HL-60 (cell line): ENCODE data around the gene NOS1.

Experiments used
- DNase-seq, 2 experiments: peaks; one replicate each; pipeline ENCODE4 v3.0.0-alpha.2; 2010 to 2020; ENCODE audit warnings: low read depth in 1 of 2, low spot score in 1 of 2
- H3K27ac ChIP-seq: fragments of 250-450 bp; sonication (Bioruptor Pico); replicated peaks from 2 replicates; pipeline ENCODE4 v1.5.1; 2020; ENCODE audit warnings: mild to moderate bottlenecking, moderate library complexity
- H3K27me3 ChIP-seq: fragments of 250-450 bp; sonication (Bioruptor Pico); 2 replicates; pipeline ENCODE4 v1.5.1; 2021; ENCODE audit warnings: mild to moderate bottlenecking, moderate library complexity; ENCODE audit not compliant: insufficient read depth, poor library complexity, severe bottlenecking
- H3K4me3 ChIP-seq: replicated peaks from 2 replicates; pipeline ENCODE4 v1.5.1; 2011; ENCODE audit warnings: mild to moderate bottlenecking, control low read depth, low read length; ENCODE audit not compliant: insufficient read depth
- CTCF ChIP-seq: IDR thresholded peaks from one replicate; pipeline ENCODE4 v1.5.1; 2011; ENCODE audit warnings: low read length, control low read depth, inconsistent platforms; ENCODE audit not compliant: insufficient read depth
- GABPA ChIP-seq: IDR thresholded peaks from 2 replicates; pipeline ENCODE4 v1.6.1; 2012; ENCODE audit warnings: low read depth
- POLR2AphosphoS5 ChIP-seq: IDR thresholded peaks from 2 replicates; pipeline ENCODE4 v1.6.1; 2012; ENCODE audit warnings: low read depth
- SPI1 ChIP-seq: IDR thresholded peaks from 2 replicates; pipeline ENCODE4 v1.6.1; 2012; ENCODE audit warnings: low read depth, mild to moderate bottlenecking, borderline replicate concordance
- TF ChIP-seq, protein P1 (sequence below): IDR thresholded peaks from 2 replicates; pipeline ENCODE4 v1.6.1; 2012; ENCODE audit warnings: low read depth; ENCODE audit not compliant: insufficient replicate concordance

Gene NOS1

GRCh38 chr12:117210266-117210918 lies 151.0 kb downstream of the NOS1 start:
- Histone ChIP-seq H3K27ac (no peak overlapping the region), H3K27me3 (peaks cover 3% of the 10 kb centered on the region), H3K4me3 (no peak overlapping the region)
- TF ChIP-seq POLR2AphosphoS5 (no peak), CTCF (no peak), SPI1 (no peak), GABPA (no peak)
- TF ChIP-seq, protein P1, sequence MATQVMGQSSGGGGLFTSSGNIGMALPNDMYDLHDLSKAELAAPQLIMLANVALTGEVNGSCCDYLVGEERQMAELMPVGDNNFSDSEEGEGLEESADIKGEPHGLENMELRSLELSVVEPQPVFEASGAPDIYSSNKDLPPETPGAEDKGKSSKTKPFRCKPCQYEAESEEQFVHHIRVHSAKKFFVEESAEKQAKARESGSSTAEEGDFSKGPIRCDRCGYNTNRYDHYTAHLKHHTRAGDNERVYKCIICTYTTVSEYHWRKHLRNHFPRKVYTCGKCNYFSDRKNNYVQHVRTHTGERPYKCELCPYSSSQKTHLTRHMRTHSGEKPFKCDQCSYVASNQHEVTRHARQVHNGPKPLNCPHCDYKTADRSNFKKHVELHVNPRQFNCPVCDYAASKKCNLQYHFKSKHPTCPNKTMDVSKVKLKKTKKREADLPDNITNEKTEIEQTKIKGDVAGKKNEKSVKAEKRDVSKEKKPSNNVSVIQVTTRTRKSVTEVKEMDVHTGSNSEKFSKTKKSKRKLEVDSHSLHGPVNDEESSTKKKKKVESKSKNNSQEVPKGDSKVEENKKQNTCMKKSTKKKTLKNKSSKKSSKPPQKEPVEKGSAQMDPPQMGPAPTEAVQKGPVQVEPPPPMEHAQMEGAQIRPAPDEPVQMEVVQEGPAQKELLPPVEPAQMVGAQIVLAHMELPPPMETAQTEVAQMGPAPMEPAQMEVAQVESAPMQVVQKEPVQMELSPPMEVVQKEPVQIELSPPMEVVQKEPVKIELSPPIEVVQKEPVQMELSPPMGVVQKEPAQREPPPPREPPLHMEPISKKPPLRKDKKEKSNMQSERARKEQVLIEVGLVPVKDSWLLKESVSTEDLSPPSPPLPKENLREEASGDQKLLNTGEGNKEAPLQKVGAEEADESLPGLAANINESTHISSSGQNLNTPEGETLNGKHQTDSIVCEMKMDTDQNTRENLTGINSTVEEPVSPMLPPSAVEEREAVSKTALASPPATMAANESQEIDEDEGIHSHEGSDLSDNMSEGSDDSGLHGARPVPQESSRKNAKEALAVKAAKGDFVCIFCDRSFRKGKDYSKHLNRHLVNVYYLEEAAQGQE: no peak
- no peak for DNase-seq

DNA sequence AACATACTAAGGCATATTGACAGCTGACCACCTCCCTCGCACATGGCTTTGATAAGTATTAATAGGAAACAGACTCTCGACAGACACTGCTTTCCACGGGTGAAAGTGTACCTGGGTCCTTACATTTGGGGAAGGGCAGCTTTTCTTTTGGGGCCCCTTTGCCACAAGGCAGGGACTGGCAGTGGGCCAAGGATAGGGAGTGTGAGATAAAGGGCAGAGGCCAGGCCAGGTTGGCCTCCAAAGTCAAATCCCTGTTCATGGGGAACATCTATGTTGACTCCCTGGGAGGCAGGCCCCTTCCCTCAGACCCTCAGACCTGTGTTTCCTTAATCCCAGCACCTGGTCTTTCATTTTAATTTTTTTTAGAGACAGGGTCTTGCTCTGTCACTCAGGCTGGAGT lies 151.8 kb downstream of the NOS1 start:
- Histone ChIP-seq H3K4me3 (no peak overlapping the region), H3K27ac (no peak overlapping the region), H3K27me3 (peaks cover 3% of the 10 kb centered on the region)
- TF ChIP-seq, protein P1: no peak
- no peak for TF ChIP-seq POLR2AphosphoS5
- TF ChIP-seq GABPA: no peak
- no peak for TF ChIP-seq CTCF
- no peak for TF ChIP-seq SPI1
- no peak for DNase-seq

DNA sequence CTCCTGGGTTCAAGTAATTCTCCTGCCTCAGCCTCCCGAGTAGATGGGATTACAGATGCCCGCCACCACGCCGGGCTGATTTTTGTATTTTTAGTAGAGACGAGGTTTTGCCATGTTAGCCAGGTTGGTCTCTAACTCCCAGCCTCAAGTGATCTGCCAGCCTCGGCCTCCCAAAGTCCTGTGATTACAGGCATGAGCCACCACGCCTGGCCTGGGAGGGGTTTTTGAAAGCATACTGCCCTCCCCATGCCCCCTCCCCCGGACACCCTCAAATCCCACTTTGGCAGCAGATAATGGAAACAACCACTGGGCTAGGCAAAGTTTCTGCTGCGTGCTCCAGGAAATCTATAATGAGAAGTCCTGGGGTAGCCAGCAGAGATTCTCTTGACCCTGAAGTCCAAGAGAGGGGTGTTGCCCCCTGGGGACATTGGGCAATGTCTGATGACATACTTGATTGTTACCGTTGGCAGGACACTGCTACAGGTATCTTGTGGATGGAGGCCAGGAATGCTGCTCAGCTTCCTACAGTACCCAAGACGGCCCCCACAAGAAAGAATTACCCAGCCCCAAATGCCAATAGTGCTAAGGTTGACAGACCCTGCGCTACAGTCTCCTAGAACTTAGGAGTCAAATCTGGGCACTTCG lies 152.5 kb downstream of the NOS1 start:
- TF ChIP-seq POLR2AphosphoS5: no peak
- TF ChIP-seq, protein P1: no peak
- no peak for DNase-seq
- Histone ChIP-seq H3K27ac (no peak overlapping the region), H3K27me3 (peaks cover 3% of the 10 kb centered on the region), H3K4me3 (no peak overlapping the region)
